ENCODE results near the gene TSSK3.

DNA sequence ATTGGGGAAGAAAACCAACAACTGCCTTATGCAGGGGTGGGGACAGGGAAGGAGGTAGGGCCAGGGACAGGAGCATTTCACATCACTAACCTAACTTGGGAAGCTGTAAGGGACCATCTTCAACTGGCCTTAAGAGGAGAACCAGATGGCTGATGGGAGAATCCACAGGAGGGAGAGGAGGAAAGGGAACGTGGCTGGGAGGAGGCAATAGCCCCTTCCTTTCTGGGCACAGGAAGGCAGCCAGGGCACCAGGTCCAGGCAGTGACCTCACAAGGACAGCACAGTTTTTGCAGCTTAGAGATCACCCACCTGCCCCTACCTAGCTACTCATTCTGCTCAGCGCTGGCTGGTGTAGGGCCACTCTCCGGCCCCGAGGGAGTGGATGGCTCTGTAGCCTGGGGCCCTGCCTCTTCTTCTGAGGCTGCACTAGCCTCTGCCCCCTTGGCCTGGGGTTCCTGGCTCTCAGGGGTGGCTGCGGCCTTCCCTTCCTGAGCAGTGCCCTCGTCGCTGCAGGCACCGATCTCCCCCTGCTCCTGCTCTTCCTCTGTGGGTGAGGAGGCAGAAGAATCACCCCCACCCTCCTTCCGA, 28.0 kb upstream of the TSSK3 start:
- TF ChIP-seq, protein P1, sequence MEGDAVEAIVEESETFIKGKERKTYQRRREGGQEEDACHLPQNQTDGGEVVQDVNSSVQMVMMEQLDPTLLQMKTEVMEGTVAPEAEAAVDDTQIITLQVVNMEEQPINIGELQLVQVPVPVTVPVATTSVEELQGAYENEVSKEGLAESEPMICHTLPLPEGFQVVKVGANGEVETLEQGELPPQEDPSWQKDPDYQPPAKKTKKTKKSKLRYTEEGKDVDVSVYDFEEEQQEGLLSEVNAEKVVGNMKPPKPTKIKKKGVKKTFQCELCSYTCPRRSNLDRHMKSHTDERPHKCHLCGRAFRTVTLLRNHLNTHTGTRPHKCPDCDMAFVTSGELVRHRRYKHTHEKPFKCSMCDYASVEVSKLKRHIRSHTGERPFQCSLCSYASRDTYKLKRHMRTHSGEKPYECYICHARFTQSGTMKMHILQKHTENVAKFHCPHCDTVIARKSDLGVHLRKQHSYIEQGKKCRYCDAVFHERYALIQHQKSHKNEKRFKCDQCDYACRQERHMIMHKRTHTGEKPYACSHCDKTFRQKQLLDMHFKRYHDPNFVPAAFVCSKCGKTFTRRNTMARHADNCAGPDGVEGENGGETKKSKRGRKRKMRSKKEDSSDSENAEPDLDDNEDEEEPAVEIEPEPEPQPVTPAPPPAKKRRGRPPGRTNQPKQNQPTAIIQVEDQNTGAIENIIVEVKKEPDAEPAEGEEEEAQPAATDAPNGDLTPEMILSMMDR (IDR thresholded peaks at IDR 0.05; ENCODE audit: low read depth, low read length, poor library complexity, severe bottlenecking), result no peak
- no peak for TF ChIP-seq EZH2phosphoT487 (IDR thresholded peaks at IDR 0.05; ENCODE audit: borderline replicate concordance, low read length)

Measured in DOHH2 (cell line).